HEK293T (cell line): Measurements from ENCODE around the gene ITPRIPL1.

Experiments
- CTCF ChIA-PET: fragments of 350-600 bp; formaldehyde crosslinking; extraction: SDS; loops from one replicate; lab custom pipeline; 2021; ENCODE audit warnings: antibody characterized with exemption, inconsistent platforms; lab: Yijun Ruan, JAX
- POLR2A ChIA-PET: fragments of 350-600 bp; formaldehyde crosslinking; extraction: SDS; loops from one replicate; lab custom pipeline; 2020; ENCODE audit warnings: antibody characterized with exemption, inconsistent platforms; lab: Yijun Ruan, JAX
- DNase-seq: peaks from one replicate; pipeline ENCODE4 v3.0.0; 2012; ENCODE audit warnings: mixed read lengths; ENCODE audit errors: extremely low spot score
- ARNT ChIP-seq: fragments of 450-650 bp; IDR thresholded peaks from 2 replicates; pipeline ENCODE4 v1.6.1; 2017; ENCODE audit warnings: mild to moderate bottlenecking
- BHLHE40 ChIP-seq: fragments of 450-650 bp; IDR thresholded peaks from 2 replicates; pipeline ENCODE4 v1.6.1; 2016; ENCODE audit warnings: mild to moderate bottlenecking, moderate library complexity, borderline replicate concordance
- CTBP1 ChIP-seq: fragments of 450-650 bp; IDR thresholded peaks from 2 replicates; pipeline ENCODE4 v1.6.1; 2016; ENCODE audit warnings: borderline replicate concordance
- ELF4 ChIP-seq: fragments of 450-650 bp; IDR thresholded peaks from 2 replicates; pipeline ENCODE4 v1.6.1; 2017; ENCODE audit warnings: antibody characterized with exemption
- FOXA1 ChIP-seq: fragments of 450-650 bp; IDR thresholded peaks from 2 replicates; pipeline ENCODE4 v1.6.1; 2016; ENCODE audit warnings: mild to moderate bottlenecking
- FOXK2 ChIP-seq: fragments of 450-650 bp; IDR thresholded peaks from 2 replicates; pipeline ENCODE4 v1.6.1; 2016; ENCODE audit warnings: mild to moderate bottlenecking
- FOXM1 ChIP-seq: fragments of 450-650 bp; IDR thresholded peaks from 2 replicates; pipeline ENCODE4 v1.6.1; 2017; ENCODE audit warnings: mild to moderate bottlenecking, borderline replicate concordance
- HDGF ChIP-seq: fragments of 450-650 bp; IDR thresholded peaks from 2 replicates; pipeline ENCODE4 v1.6.1; 2017; ENCODE audit warnings: antibody characterized with exemption, borderline replicate concordance
- L3MBTL2 ChIP-seq: fragments of 450-650 bp; conservative IDR thresholded peaks from 2 replicates; pipeline ENCODE4 v1.6.1; 2016; ENCODE audit warnings: mild to moderate bottlenecking
- LEF1 ChIP-seq: fragments of 450-650 bp; IDR thresholded peaks from 2 replicates; pipeline ENCODE4 v1.6.1; 2017; ENCODE audit warnings: mild to moderate bottlenecking, borderline replicate concordance
- NFRKB ChIP-seq: fragments of 450-650 bp; IDR thresholded peaks from 2 replicates; pipeline ENCODE4 v1.6.1; 2016; ENCODE audit warnings: mild to moderate bottlenecking, moderate library complexity
- SP1 ChIP-seq: fragments of 450-650 bp; IDR thresholded peaks from 2 replicates; pipeline ENCODE4 v1.6.1; 2017
- SUZ12 ChIP-seq: fragments of 450-650 bp; IDR thresholded peaks from 2 replicates; pipeline ENCODE4 v1.6.1; 2016; ENCODE audit warnings: mild to moderate bottlenecking
- TARDBP ChIP-seq: fragments of 450-650 bp; IDR thresholded peaks from 2 replicates; pipeline ENCODE4 v1.6.1; 2016
- ZNF384 ChIP-seq: fragments of 450-650 bp; IDR thresholded peaks from 2 replicates; pipeline ENCODE4 v1.6.1; 2016
- TF ChIP-seq, protein P1 (sequence below): fragments of 450-650 bp; IDR thresholded peaks from 2 replicates; pipeline ENCODE4 v1.6.1; 2016

ITPRIPL1 gene

DNA sequence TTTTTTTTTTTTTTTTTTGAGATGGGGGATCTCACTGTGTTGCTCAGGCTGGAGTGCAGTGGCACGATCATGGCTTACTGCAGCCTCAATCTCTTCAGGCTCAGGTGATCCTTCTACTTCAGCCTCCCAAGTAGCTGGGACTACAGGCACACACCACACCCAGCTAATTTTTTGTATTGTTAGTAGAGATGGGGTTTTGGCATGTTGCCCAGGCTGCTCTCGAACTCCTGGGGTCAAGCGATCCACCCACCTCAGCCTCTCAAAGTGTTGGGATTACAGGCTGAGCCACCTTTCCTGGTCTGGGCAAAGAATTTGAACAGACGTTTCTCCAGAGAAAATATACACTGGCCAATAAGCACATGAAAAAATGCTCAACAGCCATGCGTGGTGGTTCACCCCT is 16.9 kb upstream of the ITPRIPL1 start:
- ChIA-PET POLR2A (interaction anchor here (1.0 to 5.8 kb wide), 3 partner anchors 12 to 27 kb away, joined by 3 to 60 read pairs (median 4); partner anchors contain the start of genes ITPRIPL1 and NCAPH), CTCF (no interaction called here)
- TF ChIP-seq HDGF (no peak), TARDBP (no peak), L3MBTL2 (no peak), ARNT (no peak), BHLHE40 (no peak), ZNF384 (no peak), SUZ12 (no peak), LEF1 (no peak), NFRKB (no peak), FOXA1 (no peak), SP1 (no peak), CTBP1 (no peak), FOXK2 (no peak), ELF4 (no peak), FOXM1 (no peak)
- TF ChIP-seq, protein P1, sequence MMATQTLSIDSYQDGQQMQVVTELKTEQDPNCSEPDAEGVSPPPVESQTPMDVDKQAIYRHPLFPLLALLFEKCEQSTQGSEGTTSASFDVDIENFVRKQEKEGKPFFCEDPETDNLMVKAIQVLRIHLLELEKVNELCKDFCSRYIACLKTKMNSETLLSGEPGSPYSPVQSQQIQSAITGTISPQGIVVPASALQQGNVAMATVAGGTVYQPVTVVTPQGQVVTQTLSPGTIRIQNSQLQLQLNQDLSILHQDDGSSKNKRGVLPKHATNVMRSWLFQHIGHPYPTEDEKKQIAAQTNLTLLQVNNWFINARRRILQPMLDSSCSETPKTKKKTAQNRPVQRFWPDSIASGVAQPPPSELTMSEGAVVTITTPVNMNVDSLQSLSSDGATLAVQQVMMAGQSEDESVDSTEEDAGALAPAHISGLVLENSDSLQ = no peak
- DNase-seq = no peak

DNA sequence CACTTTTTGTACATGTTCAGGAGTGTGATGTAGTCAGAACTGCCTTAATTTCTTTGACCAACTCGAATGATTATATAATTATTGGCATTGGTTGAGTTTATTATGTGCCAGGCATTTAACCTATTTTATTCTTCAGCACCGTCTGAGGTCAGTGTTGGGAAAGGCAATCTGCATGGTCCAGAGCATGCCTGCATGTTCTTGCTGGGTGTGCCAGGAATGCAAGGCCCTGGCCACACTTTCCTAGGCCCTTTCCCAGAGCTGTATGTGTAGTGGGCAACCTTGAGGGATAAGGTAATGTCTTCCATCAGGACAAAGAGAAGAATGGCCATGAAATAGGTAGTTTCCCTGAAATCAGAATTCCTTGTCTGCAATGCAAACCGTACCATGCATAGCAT is 10.1 kb upstream of the ITPRIPL1 start:
- ChIA-PET POLR2A (interaction anchor here (0.6 to 1.9 kb wide), 5 partner anchors 9 to 107 kb away, joined by 3 to 7 read pairs (median 5); partner anchors contain the start of genes ITPRIPL1 and NCAPH), CTCF (no interaction called here)
- no peak for DNase-seq
- no peak for TF ChIP-seq TARDBP

DNA sequence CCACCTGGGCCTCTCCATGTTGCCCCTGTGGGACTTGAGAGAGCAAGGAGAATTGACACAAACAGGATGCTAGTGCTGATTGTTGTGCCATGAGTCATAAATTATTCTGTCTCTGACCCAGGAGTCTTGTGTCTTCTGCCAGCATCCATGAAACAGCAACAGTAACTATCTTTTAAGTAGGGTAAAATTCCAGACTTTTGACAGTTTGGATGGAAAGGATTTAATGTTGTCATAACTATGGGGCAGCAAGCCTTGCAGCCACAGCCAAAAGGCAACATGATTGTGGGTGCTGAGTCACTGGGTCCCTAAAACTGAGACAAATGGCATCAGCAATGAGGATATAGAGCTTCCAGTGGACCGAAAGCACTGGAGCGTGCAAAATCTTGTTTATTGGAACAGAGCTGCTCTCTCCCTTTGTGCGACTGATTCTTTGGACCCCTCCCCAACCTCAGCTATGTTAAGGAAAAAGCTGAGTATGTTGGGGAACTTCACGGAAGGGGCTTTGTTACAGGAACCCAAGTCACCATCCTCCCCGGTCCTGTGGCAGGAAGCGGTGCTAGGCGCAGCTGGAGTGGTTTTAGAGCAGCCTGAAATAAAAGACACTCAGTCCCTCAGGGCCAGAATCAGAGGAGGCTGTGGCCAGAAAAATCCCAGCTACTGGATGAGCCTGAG is 9.6 kb upstream of the ITPRIPL1 start:
- TF ChIP-seq ZNF384 (no peak), BHLHE40 (no peak), HDGF (no peak), FOXM1 (no peak), TARDBP (no peak), LEF1 (no peak), FOXK2 (no peak), NFRKB (no peak), SP1 (no peak), ARNT (no peak), L3MBTL2 (no peak), ELF4 (no peak), CTBP1 (no peak), FOXA1 (no peak)
- TF ChIP-seq, protein P1 = no peak
- CTCF ChIA-PET = interaction anchor here (0.8 kb wide), 1 partner anchor 8 kb away, joined by 3 read pairs; no protein-coding TSS in a partner anchor
- no peak for DNase-seq

DNA sequence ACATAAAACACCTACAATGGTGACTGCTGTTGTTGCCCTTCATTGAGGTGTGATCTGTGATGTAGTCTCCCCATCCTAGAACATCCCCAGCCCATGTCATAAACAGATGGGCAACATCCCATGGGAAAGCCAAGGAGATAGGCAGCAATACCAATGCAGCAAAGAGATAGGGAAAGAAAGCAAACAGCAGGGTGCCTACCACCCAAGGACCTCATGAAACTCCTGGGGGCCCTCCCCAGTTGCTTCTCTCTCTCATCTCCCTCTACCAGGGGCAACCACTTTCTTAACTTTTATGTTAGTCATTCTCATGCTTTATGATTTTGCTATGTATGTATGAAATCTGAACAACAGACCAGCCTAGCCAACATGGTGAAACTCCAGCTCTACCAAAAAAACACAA is 8.1 kb upstream of the ITPRIPL1 start:
- no peak for DNase-seq
- ChIA-PET POLR2A (interaction anchor here (1.9 kb wide), 1 partner anchor 8 kb away, joined by 6 read pairs; the partner anchor contains the start of gene ITPRIPL1), CTCF (no interaction called here)
- TF ChIP-seq L3MBTL2 (no peak), ZNF384 (no peak), LEF1 (no peak), NFRKB (no peak), FOXA1 (no peak), BHLHE40 (no peak), SP1 (no peak), CTBP1 (no peak), ELF4 (no peak), FOXK2 (no peak), HDGF (no peak), FOXM1 (no peak), TARDBP (no peak), ARNT (no peak)
- TF ChIP-seq, protein P1 = no peak

More for the DNA sequence above, 9.6 kb upstream of the ITPRIPL1 start:
- POLR2A ChIA-PET = interaction anchor here (0.6 to 1.9 kb wide), 5 partner anchors 8 to 107 kb away, joined by 3 to 7 read pairs (median 5); partner anchors contain the start of genes ITPRIPL1 and NCAPH

DNA sequence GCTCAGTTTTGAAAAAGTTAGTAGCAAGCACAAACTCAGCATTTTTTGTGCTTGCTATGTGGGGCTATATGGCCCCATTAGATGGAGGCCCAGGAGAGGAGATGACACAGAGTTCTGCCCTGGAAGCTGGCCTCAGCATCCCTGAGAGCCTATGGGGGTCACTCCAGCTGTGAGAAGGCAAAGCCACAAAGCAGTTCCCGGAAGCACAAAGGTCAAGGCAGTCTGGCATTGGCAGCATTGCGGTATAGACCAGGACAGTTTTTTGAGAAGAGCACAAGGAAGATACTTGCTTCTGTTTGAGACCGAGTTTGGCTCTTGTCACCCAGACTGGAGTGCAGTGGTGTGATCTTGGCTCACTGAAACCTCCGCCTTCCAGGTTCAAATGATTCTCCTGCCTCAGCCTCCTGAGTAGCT is 7.5 kb upstream of the ITPRIPL1 start:
- TF ChIP-seq HDGF = no peak
- no peak for TF ChIP-seq ELF4
- TF ChIP-seq ZNF384 = no peak
- TF ChIP-seq, protein P1 = no peak
- no peak for TF ChIP-seq SUZ12
- TF ChIP-seq ARNT = no peak
- TF ChIP-seq LEF1 = no peak
- TF ChIP-seq CTBP1 = no peak
- no peak for TF ChIP-seq L3MBTL2
- TF ChIP-seq NFRKB = no peak
- no peak for TF ChIP-seq FOXM1
- no peak for TF ChIP-seq FOXK2
- no peak for TF ChIP-seq FOXA1
- POLR2A ChIA-PET = no interaction called here
- CTCF ChIA-PET = no interaction called here
- no peak for DNase-seq
